Measurements from ENCODE around the gene NANP.

DNA sequence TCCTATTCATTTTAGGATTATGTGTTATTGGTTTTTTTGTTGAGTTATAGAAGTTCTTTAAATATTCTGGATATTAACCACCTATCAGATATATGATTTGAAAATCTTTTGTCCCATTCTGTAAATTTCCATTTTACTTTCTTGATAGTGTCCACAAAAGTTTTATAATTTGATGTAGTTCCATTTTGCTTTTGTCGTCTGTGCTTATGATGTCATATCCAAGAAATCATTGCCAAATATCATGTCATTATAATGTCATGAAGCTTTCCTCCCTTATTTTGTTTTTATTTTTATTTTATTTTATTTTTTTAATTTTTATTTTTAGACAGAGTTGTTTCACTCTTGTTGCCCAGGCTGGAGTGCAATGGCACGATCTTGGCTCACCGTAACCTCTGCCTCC lies 21.0 kb upstream of the NANP start:
- TF ChIP-seq, protein P1, sequence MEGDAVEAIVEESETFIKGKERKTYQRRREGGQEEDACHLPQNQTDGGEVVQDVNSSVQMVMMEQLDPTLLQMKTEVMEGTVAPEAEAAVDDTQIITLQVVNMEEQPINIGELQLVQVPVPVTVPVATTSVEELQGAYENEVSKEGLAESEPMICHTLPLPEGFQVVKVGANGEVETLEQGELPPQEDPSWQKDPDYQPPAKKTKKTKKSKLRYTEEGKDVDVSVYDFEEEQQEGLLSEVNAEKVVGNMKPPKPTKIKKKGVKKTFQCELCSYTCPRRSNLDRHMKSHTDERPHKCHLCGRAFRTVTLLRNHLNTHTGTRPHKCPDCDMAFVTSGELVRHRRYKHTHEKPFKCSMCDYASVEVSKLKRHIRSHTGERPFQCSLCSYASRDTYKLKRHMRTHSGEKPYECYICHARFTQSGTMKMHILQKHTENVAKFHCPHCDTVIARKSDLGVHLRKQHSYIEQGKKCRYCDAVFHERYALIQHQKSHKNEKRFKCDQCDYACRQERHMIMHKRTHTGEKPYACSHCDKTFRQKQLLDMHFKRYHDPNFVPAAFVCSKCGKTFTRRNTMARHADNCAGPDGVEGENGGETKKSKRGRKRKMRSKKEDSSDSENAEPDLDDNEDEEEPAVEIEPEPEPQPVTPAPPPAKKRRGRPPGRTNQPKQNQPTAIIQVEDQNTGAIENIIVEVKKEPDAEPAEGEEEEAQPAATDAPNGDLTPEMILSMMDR (IDR thresholded peaks at IDR 0.05), result no peak
- TF ChIP-seq POLR2A (IDR thresholded peaks at IDR 0.05), result no peak

Data from thyroid gland (tissue), 4 donors.